ENCODE data around the gene CCL7.

The CCL7 gene

DNA sequence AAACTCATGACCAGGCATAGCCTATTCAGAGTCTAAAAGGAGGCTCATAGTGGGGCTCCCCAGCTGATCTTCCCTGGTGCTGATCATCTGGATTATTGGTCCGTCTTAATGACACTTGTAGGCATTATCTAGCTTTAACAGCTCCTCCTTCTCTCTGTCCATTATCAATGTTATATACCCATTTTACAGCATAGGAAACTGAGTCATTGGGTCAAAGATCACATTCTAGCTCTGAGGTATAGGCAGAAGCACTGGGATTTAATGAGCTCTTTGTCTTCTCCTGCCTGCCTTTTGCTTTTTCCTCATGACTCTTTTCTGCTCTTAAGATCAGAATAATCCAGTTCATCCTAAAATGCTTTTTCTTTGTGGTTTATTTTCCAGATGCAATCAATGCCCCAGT lies 14.2 kb upstream of the CCL7 start:
- H3K27ac ChIP-seq = no peak overlapping the region
- H3K4me3 ChIP-seq (ENCODE audit: low read depth in 1 of 2, low read length in 1 of 2) = no peak overlapping the region
- peaks cover 13 to 29% of the 10 kb centered on the region in 2 experiments for H3K4me1 ChIP-seq (ENCODE audit: control insufficient read depth in 1 of 2, insufficient read depth in 1 of 2, low read depth in 1 of 2, low read length in 1 of 2)

DNA sequence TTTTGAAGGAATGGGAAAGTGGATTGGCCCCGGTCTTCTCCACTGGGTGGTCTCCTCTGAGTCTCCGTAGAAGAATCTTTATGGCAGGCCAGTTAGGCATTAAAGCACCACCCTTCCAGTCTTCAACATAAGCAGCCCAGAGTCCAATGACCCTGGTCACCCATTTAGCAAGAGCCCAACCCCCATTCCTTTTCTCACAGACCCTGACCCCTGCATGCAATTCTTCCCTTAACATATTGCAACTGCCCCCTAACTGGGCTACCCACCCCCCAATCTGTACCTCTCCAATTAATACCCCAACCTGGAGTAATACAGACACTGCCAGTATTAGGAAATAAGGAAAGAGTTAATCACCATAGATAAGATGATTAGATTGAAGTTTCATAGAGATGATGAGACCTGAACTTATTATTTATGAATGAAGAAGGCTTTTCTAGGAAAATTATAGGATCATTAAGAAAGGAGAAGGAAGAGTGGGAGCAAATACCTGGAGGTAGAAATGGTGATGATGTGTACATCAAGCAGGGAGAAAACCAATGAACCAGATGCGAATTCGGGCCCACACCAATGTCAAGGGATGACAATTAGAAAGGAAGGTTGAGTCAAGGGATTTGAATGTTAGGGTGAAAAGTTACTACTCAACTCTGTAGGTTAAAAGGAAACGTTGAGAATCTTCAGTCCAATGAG lies 12.6 kb upstream of the CCL7 start:
- TF ChIP-seq, protein P1, sequence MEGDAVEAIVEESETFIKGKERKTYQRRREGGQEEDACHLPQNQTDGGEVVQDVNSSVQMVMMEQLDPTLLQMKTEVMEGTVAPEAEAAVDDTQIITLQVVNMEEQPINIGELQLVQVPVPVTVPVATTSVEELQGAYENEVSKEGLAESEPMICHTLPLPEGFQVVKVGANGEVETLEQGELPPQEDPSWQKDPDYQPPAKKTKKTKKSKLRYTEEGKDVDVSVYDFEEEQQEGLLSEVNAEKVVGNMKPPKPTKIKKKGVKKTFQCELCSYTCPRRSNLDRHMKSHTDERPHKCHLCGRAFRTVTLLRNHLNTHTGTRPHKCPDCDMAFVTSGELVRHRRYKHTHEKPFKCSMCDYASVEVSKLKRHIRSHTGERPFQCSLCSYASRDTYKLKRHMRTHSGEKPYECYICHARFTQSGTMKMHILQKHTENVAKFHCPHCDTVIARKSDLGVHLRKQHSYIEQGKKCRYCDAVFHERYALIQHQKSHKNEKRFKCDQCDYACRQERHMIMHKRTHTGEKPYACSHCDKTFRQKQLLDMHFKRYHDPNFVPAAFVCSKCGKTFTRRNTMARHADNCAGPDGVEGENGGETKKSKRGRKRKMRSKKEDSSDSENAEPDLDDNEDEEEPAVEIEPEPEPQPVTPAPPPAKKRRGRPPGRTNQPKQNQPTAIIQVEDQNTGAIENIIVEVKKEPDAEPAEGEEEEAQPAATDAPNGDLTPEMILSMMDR (IDR thresholded peaks at IDR 0.05) = no peak
- Histone ChIP-seq H3K36me3 (no peaks in the 10 kb centered on the region), H3K4me3 (ENCODE audit: low read depth in 1 of 2, low read length in 1 of 2) (no peak overlapping the region)

More for the DNA sequence above, 14.2 kb upstream of the CCL7 start:
- TF ChIP-seq, protein P1 (IDR thresholded peaks at IDR 0.05) = no peak
- H3K27me3 ChIP-seq = peaks cover 11% of the 10 kb centered on the region
- H3K9me3 ChIP-seq = no peaks in the 10 kb centered on the region
- H3K36me3 ChIP-seq = no peaks in the 10 kb centered on the region

DNA sequence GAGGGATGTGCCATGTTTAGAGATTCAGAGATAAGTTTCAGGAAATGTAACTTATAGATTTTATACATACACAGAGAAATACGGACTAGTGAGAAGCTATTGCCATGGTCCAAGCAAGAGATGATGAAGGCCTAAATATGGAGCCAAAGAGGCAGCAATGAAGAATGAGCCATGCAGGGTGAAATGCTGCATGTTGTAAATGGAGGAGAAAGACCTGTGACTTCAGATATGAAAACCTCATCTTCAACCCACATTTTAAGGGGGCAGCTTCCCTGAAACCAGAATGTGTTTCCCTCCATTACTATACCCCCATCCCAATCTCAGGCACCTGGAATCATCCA lies 12.1 kb upstream of the CCL7 start:
- H3K4me1 ChIP-seq (ENCODE audit: control insufficient read depth in 1 of 2, insufficient read depth in 1 of 2, low read depth in 1 of 2, low read length in 1 of 2) = peaks cover 5 to 13% of the 10 kb centered on the region in 2 experiments
- H3K4me3 ChIP-seq (ENCODE audit: low read depth in 1 of 2, low read length in 1 of 2) = no peak overlapping the region
- peaks cover 11% of the 10 kb centered on the region for H3K27me3 ChIP-seq
- TF ChIP-seq, protein P1 (IDR thresholded peaks at IDR 0.05) = no peak
- no peak overlapping the region for H3K27ac ChIP-seq
- no peaks in the 10 kb centered on the region for H3K36me3 ChIP-seq
- H3K9me3 ChIP-seq = no peaks in the 10 kb centered on the region

More for the DNA sequence above, 12.6 kb upstream of the CCL7 start:
- H3K27me3 ChIP-seq = peaks cover 11% of the 10 kb centered on the region
- no peaks in the 10 kb centered on the region for H3K9me3 ChIP-seq
- H3K4me1 ChIP-seq (ENCODE audit: control insufficient read depth in 1 of 2, insufficient read depth in 1 of 2, low read depth in 1 of 2, low read length in 1 of 2) = peaks cover 5 to 16% of the 10 kb centered on the region in 2 experiments
- H3K27ac ChIP-seq = no peak overlapping the region

DNA sequence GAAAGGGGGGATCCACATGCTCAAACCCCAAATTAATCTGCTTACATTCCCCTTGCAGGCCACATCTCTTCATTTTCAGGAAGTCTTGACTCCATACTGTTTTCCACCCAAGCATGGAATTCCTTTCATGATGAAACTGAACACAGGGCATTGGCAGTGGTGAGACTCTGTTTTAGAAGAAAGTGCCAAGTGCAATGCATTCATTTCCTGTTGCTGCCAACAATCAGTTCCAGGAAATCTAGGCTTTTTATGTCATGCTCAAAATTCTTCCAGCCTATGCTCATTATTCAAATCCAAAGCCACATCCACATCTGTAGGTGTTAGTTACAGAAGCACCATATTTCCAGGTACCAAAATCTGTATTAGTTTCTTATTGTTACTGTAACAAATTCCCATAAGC lies 10.9 kb upstream of the CCL7 start:
- H3K27me3 ChIP-seq = peaks cover 9% of the 10 kb centered on the region

DNA sequence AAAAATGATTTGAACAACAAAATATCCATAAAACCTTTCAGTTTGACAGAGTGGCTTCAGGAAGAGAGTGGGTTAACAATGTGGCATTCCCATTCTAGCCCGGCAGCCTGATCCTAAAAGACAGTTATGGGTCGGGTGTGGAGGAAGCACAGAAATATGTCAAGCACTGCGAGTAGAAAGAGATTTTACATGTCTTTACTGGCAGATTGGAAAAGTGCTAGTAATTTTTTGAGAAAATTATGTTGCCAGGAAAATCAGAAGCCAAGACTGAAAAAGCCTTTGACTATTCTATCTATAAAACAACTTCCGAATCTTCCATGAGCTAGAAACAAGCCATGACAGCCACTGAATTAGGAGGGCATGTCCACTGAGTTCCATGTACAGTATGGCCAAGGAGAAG lies 9.2 kb upstream of the CCL7 start:
- Histone ChIP-seq H3K9me3 (no peaks in the 10 kb centered on the region), H3K27me3 (no peaks in the 10 kb centered on the region), H3K36me3 (no peaks in the 10 kb centered on the region), H3K4me1 (ENCODE audit: control insufficient read depth in 1 of 2, insufficient read depth in 1 of 2, low read depth in 1 of 2, low read length in 1 of 2) (no peaks in the 10 kb centered on the region), H3K27ac (no peak overlapping the region), H3K4me3 (ENCODE audit: low read depth in 1 of 2, low read length in 1 of 2) (no peak overlapping the region)
- TF ChIP-seq, protein P1 (IDR thresholded peaks at IDR 0.05) = no peak

More for the DNA sequence above, 10.9 kb upstream of the CCL7 start:
- H3K9me3 ChIP-seq = no peaks in the 10 kb centered on the region
- TF ChIP-seq, protein P1 (IDR thresholded peaks at IDR 0.05) = no peak
- no peak overlapping the region for H3K4me3 ChIP-seq (ENCODE audit: low read depth in 1 of 2, low read length in 1 of 2)
- H3K4me1 ChIP-seq (ENCODE audit: control insufficient read depth in 1 of 2, insufficient read depth in 1 of 2, low read depth in 1 of 2, low read length in 1 of 2) = peaks cover 5 to 13% of the 10 kb centered on the region in 2 experiments
- no peak overlapping the region for H3K27ac ChIP-seq
- H3K36me3 ChIP-seq = no peaks in the 10 kb centered on the region
